GM18505 (cell line): Measurements from ENCODE around the gene DPF1.

Source experiments
- ATAC-seq: cut with Tn5 transposase; IDR thresholded peaks from one replicate; pipeline ENCODE4 v1.9.1; 2021; ENCODE audit not compliant: unreplicated experiment
- POLR2A ChIP-seq: IDR thresholded peaks from 4 replicates; pipeline ENCODE4 v1.6.1; 2011; ENCODE audit warnings: borderline replicate concordance; ENCODE audit not compliant: insufficient read depth, insufficient read length; ENCODE audit errors: extremely low read depth

DPF1 gene

DNA sequence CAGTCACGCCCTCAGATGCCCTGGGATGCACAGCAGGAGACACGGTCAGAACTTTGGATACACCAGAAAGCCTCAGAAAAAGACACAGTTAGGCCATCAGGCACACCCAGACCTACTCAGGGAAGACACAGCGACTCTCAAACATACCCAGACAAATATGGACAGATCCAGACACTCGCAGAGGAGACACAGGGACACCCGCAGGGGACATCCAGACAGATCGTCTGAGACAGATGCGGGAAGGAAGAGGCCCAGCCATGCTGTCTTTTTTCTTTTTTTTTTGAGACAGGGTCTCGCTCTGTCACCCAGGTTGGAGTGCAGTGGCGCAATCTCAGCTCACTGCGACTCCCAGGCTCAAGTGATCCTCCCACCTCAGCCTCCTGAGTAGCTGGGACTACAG lies 4.8 kb downstream of the DPF1 start:
- no peak for ATAC-seq

DNA sequence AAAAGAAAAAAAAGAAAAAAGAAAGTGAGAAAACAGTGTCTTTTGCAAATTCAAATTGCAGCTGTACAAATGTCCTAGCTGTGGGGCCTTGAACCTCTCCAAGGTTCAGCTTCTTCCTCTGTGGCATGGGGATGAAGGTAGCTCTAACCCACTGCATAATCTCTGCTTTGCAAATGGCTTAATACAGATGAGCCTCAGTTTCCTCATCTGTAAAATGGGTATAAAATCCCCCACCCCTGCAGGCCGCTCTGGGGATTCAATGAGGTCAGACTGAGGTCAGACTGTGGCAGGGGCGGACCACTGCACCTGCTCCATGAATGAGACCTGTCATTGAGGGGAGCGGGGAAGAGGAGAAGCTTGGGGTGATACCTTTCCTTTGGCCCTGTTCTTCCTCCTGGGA lies 5.8 kb downstream of the DPF1 start:
- no peak for ATAC-seq
- no peak for TF ChIP-seq POLR2A

More for the DNA sequence above, 4.8 kb downstream of the DPF1 start:
- no peak for TF ChIP-seq POLR2A

DNA sequence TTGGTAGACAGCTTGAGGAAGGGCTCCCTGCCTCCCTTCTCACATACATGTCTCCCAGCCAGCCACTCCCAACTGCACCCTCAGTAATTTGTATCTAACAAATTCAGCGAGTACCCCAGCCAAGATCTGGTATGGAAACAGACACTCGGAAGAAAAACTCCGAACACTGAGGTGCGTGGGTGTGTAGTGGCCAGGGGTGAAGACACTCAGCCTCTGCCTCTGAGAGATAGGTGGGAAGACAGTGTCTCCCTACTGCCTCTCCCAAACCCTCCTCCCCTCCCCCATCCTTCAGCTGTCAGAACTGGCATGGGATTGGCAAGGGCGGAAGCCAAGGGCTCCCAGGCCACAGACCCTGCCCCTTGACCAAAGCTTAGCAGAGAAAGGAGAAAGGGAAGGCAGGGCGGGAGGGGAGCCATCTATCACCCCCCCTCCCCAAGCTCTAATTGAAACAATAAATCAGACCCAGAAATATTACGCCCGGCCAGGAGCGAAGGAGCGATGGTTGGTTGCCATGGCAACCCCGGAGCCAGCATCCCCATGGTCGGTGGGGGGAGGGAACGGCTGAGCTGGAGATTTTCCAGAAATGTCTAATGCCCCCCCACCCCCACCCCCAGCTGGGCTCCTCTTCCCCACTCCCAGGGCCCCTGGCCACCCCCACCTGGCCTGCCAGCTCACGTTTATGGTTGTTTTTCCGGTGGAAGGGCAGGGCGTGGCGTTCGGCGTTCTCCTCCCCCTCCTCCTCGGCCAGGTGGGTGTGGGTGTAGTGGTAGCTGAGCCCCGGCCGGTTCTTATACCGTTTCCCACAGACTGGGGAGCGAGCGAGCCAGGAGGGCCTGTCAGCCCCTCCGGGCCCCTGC lies 7.0 kb downstream of the DPF1 start:
- TF ChIP-seq POLR2A, result no peak
- no peak for ATAC-seq

DNA sequence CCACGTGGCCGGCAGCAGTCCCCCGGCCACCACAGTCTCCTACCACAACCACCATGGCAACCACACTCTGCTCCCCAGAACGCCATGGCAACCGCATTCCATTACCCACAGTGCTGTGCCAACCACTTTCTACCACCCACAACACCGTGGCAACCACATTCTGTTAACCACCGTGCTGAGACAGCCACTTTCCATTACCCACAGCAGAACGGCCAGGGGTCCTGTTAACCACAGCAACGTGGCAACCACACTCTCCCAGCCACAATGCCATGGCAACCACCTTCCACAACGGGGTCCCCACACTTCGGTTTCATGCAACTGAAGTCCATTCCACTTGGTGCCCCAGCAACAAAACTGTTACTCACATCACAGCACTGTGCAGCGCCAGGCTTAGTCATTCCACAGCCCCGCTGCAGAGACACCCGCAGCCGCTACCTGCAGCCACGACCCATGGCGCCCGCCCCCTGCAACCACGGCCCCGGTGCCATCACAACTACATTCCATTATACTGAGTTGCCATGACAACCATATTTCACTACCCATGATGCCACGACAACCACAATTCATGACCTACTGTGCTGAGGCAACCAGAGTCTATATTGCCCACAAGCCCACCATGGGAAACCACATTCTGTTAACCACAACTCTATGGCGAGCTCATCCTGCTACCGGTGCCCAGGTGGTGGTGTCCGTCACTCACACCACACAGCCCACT lies 10.0 kb downstream of the DPF1 start:
- ATAC-seq, result peak; percentile 57
- no peak for TF ChIP-seq POLR2A

DNA sequence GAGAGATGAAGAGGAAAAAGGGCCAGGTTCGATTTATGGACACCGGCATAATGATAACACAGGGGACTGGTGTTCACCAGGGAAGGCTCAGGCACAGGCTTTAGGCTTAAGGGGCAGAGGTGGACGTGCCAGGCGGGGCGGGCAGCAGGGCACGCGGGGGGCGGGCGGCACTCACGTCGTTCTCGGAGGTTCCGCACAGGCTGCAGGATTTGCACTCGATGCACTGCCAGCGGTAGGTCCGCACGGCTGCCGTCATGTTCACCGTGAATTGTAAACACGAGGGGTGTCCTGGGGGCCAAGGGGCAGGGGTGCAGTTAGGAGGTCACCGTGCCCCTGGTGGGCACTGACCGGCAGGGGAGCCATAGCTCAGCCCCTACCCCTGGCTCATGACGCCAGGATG lies 10.6 kb downstream of the DPF1 start:
- TF ChIP-seq POLR2A, result no peak
- no peak for ATAC-seq

DNA sequence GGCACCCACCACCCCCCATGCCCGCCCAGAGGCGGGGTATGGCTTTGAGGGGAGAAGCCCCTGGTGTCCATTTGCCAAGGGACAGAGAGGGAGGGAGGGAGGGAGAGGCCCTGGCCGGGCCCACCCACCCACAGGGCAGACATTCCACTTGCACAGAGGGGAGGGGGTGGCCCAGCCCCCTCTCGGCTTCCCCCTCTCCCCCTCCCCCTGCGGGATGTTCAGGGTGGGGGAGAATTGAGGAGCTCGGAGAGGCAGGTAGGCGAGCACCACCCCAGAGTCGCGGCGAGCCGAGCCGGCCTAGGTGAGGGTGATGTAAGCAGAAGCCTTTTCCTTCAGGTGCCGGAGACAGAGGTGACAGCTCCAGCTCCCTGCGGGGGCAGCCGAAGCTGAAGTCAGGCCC lies 12.3 kb downstream of the DPF1 start:
- TF ChIP-seq POLR2A, result no peak
- ATAC-seq, result no peak

DNA sequence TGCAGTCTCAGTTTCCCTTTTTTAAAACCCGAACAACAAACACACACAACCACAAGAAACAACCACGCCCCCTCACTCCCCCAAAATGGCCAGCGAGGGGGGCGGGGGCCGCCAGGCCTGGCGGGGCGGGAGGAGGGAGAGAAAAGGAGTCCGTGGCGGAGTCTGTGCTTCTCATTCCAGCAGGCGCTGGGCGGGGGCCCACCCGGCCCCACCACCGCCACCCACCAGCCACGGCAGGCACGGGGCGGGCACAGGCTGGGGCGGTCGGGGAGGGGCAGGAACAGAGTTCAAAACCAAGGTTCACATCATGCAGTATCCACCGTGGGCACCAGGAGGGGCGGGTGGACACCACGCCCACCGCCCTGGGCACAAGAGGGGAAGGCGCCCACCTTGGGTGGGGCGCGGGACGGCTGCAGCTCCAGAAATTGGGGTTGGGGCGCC lies 12.9 kb downstream of the DPF1 start:
- ATAC-seq, result no peak
- TF ChIP-seq POLR2A, result no peak

DNA sequence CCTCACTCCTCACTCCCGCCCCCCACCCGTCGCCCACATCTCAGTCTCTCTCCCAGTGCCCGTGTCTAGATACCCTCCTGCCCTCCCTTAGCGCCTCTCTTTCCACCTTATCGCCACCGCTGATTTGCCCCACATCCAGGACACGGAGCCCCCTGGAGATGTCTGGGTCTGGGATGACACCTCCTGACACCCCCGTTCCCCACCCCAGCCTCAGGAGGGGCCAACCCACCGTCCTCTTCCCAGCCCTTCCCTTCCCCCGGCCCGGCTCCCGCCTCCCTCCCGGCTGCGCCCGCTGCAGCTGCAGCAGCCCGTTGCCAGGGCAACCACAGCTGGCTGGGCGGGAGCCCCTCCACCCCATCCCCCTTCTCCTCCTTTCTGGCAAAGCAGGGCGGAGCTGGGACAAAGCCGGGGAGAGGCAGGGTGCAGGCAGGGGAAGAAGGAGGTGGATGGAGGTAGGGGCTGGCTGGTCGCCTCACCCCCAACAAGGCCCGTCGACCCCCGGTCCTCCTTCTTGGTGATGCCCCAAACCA lies 13.5 kb downstream of the DPF1 start:
- no peak for ATAC-seq
- TF ChIP-seq POLR2A, result no peak

DNA sequence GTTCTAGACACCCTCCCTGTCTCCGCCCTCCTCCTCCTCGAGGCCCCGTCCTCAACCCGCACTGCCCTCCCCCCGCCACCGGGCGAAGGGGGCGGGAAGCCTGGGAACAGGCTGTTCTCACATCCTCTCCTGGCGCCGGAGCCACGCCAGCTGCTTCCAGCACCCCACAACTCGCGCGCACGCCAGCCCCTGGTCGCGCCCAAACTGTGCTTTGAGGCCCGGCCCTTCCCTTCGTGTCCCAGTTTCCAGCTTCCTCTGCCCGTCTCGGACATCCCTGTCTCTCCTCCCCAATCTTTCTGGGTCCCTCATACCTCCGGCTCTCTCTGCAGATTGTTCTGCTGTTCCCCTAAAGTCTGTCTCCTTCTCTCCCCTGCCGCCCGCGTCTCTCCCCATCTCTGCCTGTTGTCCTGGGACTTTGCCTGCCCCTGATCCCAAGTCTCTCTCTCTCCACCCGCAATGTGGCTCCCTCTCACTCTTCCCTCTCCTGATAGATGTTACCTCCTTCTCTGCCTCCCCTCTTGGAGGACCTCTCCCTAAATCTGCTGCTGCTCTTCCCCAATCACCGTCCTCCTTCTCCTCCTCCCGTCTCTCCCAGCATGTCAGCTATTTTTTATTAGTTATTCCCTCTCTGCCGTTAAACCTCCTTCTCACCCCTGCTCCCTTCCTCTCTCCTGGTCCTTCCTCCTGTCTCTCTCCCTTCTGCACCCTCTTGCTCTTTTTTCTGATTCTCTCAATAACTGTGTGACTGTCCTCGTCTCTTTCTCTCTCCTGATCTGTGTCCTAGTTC lies 14.2 kb downstream of the DPF1 start:
- no peak for TF ChIP-seq POLR2A
- ATAC-seq, result no peak

DNA sequence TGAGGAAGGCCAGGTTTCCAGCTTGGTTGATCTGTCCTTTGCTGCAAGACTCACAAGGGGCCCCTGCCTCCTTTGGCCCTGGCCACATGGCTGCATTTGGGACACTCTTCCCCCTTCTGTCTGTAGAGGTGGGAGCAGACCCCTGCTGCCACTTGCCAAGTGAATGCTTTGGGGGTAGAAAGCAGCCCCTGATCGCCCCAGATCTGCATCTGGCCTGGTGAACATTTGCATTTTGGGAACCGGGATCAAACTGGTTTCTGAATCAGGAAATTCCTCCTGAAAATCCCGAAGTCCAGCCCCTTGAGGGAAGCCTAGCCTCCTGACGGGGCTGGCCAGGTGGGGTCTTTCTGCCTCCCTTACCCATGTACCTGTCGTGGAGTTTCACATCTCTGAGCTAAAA lies 14.9 kb downstream of the DPF1 start:
- no peak for ATAC-seq
- TF ChIP-seq POLR2A, result no peak

DNA sequence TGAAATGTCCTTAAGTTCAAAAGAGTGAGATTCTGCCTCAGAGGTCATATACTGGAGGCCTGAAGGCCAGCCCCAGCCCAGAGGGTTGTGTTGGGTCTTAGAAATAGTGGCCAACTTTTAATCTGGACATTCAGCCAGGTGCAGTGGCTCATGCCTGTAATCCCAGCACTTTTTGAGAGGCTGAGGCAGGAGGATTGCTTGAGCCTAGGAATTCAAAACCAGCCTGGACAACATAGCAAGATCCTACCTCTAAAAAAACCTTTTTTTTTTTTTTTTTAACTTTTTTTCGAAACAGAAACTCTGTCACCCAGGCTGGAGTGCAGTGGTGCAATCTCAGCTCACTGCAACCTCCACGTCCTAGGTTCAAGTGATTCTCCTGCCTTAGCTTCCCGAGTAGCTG lies 15.5 kb downstream of the DPF1 start:
- no peak for ATAC-seq
- no peak for TF ChIP-seq POLR2A

DNA sequence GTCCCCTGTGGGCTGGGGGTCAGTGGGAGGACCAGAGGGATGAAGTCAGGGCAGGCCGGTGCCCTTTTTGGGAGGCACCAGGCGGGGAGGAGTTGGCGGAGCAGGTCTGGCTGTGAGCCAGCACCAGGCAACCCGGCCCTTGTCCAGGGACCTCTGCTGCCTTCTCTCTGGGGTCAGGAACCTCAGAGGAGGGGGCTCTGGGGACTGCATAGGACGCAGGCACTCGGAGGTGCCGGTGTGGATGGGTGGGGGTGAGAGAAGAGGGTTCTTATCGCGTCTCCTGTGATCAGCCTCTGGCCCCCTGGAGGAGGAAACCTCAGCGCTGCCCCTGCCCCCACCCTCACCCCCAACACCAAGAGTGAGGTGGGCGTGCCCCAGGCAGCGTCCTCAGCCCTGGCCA lies 16.5 kb downstream of the DPF1 start:
- ATAC-seq, result no peak
- TF ChIP-seq POLR2A, result no peak

DNA sequence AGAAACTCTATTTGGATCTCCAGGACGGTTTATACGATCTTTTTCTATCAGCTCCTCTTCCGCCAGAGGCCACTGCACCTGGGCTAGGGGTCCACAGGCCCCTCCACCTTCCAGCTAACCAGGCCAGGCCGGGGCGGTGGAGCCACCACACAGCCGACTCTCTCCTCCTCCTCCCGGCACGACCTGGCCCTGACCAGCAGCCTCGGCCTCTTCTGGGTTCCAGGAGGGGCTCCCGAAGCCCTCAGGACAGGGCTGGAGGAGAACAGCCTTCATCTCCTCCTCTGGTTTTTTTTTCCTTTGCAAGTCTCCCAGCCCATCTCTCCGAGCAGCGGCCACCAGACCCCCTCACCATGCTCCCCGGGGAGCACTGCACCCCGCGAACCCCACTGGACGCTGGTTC lies 17.1 kb downstream of the DPF1 start:
- no peak for ATAC-seq
- no peak for TF ChIP-seq POLR2A

DNA sequence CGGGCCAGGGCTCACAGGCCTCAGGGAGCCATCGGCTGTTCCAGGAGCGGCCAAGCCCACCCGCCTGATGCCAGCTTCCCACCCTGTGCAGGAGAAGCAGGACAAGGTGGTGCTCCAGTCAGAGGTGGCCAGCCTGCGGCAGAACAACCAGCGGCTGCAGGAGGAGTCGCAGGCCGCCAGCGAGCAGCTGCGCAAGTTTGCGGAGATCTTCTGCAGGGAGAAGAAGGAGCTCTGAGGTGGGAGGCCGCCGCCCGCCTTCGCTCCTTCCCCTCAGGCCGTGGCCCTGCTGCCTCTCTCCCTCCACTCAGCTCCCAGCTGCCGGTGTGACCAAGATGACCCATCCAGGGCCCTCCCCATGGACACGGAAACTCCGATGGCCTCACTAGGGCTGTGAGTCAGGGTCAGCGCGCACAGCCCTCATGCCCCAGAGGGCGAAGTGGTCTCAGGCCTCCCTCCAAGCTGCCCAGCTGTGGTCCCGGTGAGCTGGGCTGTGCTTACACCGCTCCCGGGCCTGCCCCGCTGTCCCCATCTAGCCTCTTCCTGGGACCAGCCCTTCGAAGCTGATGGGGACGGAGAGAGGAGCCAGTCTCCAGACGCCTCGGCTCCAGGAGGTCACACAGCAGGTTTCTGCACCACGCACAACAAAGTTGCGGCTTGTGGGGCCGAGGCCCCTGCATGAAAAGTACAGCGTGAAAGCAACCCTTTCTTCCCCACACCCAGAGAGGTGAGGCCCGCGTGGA lies 17.8 kb downstream of the DPF1 start:
- ATAC-seq, result no peak
- no peak for TF ChIP-seq POLR2A
